ENCODE data around the gene CD52. TPM values are rescaled to one million over a fixed set of nuclear protein-coding genes. Genes with fewer than 3 reads are reported as not detected.

Gene CD52
- polyA plus RNA-seq, 1 of the 3 experiments (the other 2 are of a cell fraction) = not detected

- ChIA-PET CTCF (interaction anchor here (0.6 to 10.3 kb wide), 4 partner anchors 37 to 49 kb away, joined by 3 to 213 read pairs (median 6); no protein-coding TSS in a partner anchor), POLR2A (no interaction called here)
- H2AFZ ChIP-seq (ENCODE audit: low read depth) = no peak overlapping the region
- TF ChIP-seq RAD21 (IDR thresholded peaks at IDR 0.05; ENCODE audit: low read length) (no peak), MEF2A (IDR thresholded peaks at IDR 0.05; ENCODE audit: borderline replicate concordance, low read depth) (no peak), REST (IDR thresholded peaks at IDR 0.05; ENCODE audit: low read depth, low read length) (no peak), SIN3A (IDR thresholded peaks at IDR 0.05; ENCODE audit: borderline replicate concordance, low read depth, low read length) (no peak), RCOR1 (IDR thresholded peaks at IDR 0.05; ENCODE audit: low read length) (no peak), USF2 (IDR thresholded peaks at IDR 0.05; ENCODE audit: borderline replicate concordance, low read depth, low read length) (no peak), TCF12 (IDR thresholded peaks at IDR 0.05) (no peak), TAF1 (IDR thresholded peaks at IDR 0.05; ENCODE audit: borderline replicate concordance, low read depth, low read length) (no peak), POLR2AphosphoS5 (IDR thresholded peaks at IDR 0.05; ENCODE audit: low read depth, low read length) (no peak), IRF3 (IDR thresholded peaks at IDR 0.05; ENCODE audit: low read depth, low read length) (no peak), RXRA (IDR thresholded peaks at IDR 0.05; ENCODE audit: borderline replicate concordance, low read depth) (no peak), NRF1 (IDR thresholded peaks at IDR 0.05; ENCODE audit: low read depth, low read length) (no peak), EZH2phosphoT487 (IDR thresholded peaks at IDR 0.05; ENCODE audit: borderline replicate concordance, low read depth) (no peak), TEAD4 (IDR thresholded peaks at IDR 0.05; ENCODE audit: borderline replicate concordance, insufficient read depth) (no peak), YY1 (IDR thresholded peaks at IDR 0.05; ENCODE audit: low read depth) (no peak), RFX5 (IDR thresholded peaks at IDR 0.05; ENCODE audit: low read length) (no peak)
- DNase-seq = no peak
- H3K9me2 ChIP-seq = no peaks in the 10 kb centered on the region
- H3K4me3 ChIP-seq (ENCODE audit: low read depth in 2 of 2, low read length in 1 of 2) = no peak overlapping the region
- H3K4me1 ChIP-seq (ENCODE audit: control insufficient read depth in 1 of 2, insufficient read depth in 2 of 2, low read depth in 1 of 2, low read length in 1 of 2) = peaks cover 0 to 3% of the 10 kb centered on the region in 2 experiments; a peak in 1 of 4 replicates
- H4K20me1 ChIP-seq (ENCODE audit: insufficient read depth) = no peaks in the 10 kb centered on the region
- H3K4me2 ChIP-seq = no peak overlapping the region
- 38% methylated on average over 3 of the region's 3 CpGs for WGBS (ENCODE audit: low lambda C conversion rate)
- H3K27ac ChIP-seq (ENCODE audit: low read depth in 2 of 2, low read length in 1 of 2) = no peak overlapping the region
- H3K79me2 ChIP-seq (ENCODE audit: insufficient read depth) = no peaks in the 10 kb centered on the region
- no peaks in the 10 kb centered on the region for H3K36me3 ChIP-seq (replicated peaks in 1 of 2; ENCODE audit: control insufficient read depth in 1 of 2, insufficient read depth in 2 of 2, low read length in 1 of 2)
- no peak overlapping the region for H3K9ac ChIP-seq
- no peaks in the 10 kb centered on the region for H3K27me3 ChIP-seq (ENCODE audit: insufficient read depth)
- no peaks in the 10 kb centered on the region for H3F3A ChIP-seq (replicated peaks; ENCODE audit: insufficient read depth)
- H3K9me3 ChIP-seq = no peaks in the 10 kb centered on the region
These were observed 6.8 kb downstream of the CD52 start for GRCh38 chr1:26324550-26324949.
